Nephron (organoid): ENCODE data around the gene COG2.

Experiments
- H3K27ac Mint-ChIP-seq, 3 experiments: 2 replicates each; pipeline ENCODE4 v1.8.0; 2020; ENCODE audit warnings: mixed read lengths in 3 of 3, mild to moderate bottlenecking in 2 of 3, moderate library complexity in 1 of 3
- H3K27me3 Mint-ChIP-seq: 2 replicates; pipeline ENCODE4 v1.8.0; 2021; ENCODE audit warnings: low read depth, mild to moderate bottlenecking, moderate library complexity, mixed read lengths
- H3K36me3 Mint-ChIP-seq: 2 replicates; pipeline ENCODE4 v1.8.0; 2020; ENCODE audit warnings: low read depth, mixed read lengths
- H3K4me1 Mint-ChIP-seq: 2 replicates; pipeline ENCODE4 v1.8.0; 2020; ENCODE audit warnings: mixed read lengths
- H3K4me3 Mint-ChIP-seq, 3 experiments: 2 replicates each; pipeline ENCODE4 v1.8.0; 2020; ENCODE audit warnings: mild to moderate bottlenecking in 3 of 3, mixed read lengths in 3 of 3, moderate library complexity in 2 of 3
- H3K9me3 Mint-ChIP-seq: 2 replicates; pipeline ENCODE4 v1.8.0; 2020; ENCODE audit warnings: mixed read lengths
- TF ChIP-seq, protein P1 (sequence below), 3 experiments: fragments of 200-600 bp; sonication (generic); IDR thresholded peaks; one replicate each; pipeline ENCODE4 v1.5.0; 2021; ENCODE audit warnings: antibody characterized with exemption in 3 of 3; ENCODE audit not compliant: unreplicated experiment in 3 of 3

Gene COG2

DNA sequence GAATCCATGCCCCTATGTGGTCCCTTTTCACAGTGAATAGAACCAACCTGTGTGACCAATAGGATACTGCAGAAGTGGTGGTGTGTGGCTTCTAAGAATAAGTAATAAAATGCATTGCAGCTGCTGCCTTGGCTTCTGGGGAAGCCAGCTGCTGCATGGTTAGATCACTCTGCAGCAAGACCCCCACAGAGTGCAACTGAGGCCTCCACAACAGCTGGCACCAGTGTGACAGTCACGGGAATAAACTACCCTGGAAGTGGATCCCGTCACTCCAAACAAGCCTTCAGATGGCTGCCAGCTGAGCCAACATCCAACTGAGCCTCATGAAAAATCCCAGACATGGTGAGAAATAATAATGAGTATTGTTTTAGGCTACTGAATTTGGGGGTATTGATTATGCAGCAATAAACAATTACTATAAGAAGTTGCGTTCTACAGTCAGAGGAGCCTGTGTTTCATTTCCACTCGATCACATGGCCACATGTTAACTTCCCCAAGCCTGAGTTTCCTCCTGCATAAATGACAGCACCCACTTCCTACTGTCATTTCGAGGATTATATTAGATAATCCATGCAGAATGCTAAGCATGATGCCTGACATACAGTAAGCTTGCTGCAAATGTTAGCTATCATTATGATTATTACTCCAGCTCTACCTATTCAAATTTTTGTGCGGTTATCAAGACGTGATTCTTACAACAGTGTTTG, 20.8 kb upstream of the COG2 start:
- peak overlapping the region; percentile 66 to 81 (median 77) for H3K27ac Mint-ChIP-seq
- peak overlapping the region in 1 of 3 experiments; percentile 44 for H3K4me3 Mint-ChIP-seq
- H3K27me3 Mint-ChIP-seq: no peaks in the 10 kb centered on the region
- no peaks in the 10 kb centered on the region for H3K36me3 Mint-ChIP-seq
- H3K4me1 Mint-ChIP-seq: peaks cover 40% of the 10 kb centered on the region
- no peaks in the 10 kb centered on the region for H3K9me3 Mint-ChIP-seq
- TF ChIP-seq, protein P1, sequence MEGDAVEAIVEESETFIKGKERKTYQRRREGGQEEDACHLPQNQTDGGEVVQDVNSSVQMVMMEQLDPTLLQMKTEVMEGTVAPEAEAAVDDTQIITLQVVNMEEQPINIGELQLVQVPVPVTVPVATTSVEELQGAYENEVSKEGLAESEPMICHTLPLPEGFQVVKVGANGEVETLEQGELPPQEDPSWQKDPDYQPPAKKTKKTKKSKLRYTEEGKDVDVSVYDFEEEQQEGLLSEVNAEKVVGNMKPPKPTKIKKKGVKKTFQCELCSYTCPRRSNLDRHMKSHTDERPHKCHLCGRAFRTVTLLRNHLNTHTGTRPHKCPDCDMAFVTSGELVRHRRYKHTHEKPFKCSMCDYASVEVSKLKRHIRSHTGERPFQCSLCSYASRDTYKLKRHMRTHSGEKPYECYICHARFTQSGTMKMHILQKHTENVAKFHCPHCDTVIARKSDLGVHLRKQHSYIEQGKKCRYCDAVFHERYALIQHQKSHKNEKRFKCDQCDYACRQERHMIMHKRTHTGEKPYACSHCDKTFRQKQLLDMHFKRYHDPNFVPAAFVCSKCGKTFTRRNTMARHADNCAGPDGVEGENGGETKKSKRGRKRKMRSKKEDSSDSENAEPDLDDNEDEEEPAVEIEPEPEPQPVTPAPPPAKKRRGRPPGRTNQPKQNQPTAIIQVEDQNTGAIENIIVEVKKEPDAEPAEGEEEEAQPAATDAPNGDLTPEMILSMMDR (IDR thresholded peaks at IDR 0.05; ENCODE audit: unreplicated experiment in 3 of 3): no peak

DNA sequence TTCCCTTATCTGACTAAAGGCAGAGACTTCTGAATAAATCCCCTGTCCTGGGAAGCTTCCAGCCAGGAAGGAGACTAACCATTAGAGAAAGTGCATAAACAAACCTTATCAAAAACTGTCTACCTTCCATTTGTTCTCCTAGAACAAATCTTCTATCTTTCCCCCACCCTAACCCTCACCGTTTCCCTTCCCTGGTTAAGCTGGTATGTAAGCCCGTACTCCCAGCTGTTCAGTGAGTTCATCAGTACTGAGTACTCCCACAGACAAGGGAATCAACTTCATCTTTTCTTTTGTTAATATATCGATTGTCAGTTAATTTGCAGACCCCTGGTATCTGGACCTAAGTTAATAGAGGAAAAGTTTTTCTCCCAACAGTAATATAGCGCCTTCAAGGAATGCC, 20.1 kb upstream of the COG2 start:
- H3K27ac Mint-ChIP-seq: peak overlapping the region; percentile 66 to 81 (median 77)
- H3K36me3 Mint-ChIP-seq: no peaks in the 10 kb centered on the region
- H3K4me3 Mint-ChIP-seq: no peak overlapping the region
- H3K4me1 Mint-ChIP-seq: peaks cover 40% of the 10 kb centered on the region
- H3K27me3 Mint-ChIP-seq: no peaks in the 10 kb centered on the region
- TF ChIP-seq, protein P1 (IDR thresholded peaks at IDR 0.05; ENCODE audit: unreplicated experiment in 3 of 3): no peak
- no peaks in the 10 kb centered on the region for H3K9me3 Mint-ChIP-seq

DNA sequence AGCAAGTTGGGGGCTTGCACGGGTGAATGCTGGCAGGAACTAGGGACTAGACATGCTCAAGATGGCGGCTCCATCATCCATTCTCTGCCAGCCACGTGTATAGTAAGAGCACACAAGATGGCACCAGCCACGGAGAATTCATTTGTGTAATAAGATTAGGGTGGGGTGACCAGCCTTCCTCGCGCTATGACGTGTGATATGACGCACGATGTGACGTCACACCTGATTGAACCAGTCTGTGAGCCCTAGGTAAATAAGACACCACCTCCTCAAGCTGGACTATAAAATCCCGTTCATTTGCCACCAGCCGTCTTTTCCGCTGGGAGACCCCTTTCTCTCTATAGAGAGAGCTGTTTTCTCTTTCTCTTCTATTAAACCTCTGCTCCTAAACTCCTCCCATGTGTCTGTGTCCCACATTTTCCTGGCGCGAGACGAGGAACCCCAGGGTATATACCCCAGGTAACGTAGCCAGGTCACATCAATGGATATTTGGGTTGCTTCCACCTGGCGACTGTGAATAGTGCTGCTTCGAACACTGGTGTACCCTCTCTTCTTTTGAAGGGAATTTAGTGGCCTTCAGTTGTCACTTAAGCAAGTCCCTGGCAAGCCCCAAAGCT, 18.1 kb upstream of the COG2 start:
- H3K4me3 Mint-ChIP-seq: no peak overlapping the region
- TF ChIP-seq, protein P1 (IDR thresholded peaks at IDR 0.05; ENCODE audit: unreplicated experiment in 3 of 3): no peak
- H3K9me3 Mint-ChIP-seq: no peaks in the 10 kb centered on the region
- H3K27ac Mint-ChIP-seq: no peak overlapping the region
- H3K36me3 Mint-ChIP-seq: no peaks in the 10 kb centered on the region
- H3K27me3 Mint-ChIP-seq: no peaks in the 10 kb centered on the region
- peaks cover 32% of the 10 kb centered on the region for H3K4me1 Mint-ChIP-seq

DNA sequence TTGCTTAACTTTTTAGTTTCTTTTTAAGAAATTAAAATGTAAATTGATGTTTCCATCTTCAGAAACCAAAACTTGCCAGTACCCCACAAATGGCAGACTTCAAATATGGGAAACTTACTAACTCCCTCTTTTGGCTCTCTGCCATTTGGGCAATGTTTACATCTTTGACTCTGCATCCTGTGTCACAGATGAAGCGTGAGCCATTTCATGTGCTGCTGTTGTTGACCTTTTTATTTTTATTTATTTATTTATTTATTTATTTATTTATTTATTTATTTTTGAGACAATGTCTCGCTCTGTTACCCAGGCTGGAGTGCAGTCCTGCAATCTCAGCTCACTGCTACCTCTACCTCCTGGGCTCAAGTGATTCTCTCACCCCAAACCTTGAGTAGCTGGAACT, 16.0 kb upstream of the COG2 start:
- no peak overlapping the region for H3K27ac Mint-ChIP-seq

DNA sequence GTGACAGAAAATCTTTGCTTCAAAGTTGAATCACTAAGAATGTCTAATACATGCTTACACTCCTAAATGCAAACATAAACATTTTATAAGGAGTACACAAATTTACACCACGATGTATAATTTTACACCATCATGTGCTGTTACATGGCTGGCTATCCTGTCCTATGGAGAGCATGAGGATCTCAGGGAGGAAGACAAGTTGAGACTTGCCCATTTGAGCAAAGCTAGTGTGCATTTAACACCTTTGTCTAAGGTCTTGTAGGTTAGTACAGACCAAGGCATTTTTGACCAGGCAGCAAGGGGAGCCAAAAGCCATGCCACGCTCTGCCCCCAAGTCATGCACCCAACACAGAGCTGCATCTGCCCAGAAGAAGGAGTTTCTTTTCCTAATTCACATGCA, 14.5 kb upstream of the COG2 start:
- H3K36me3 Mint-ChIP-seq: no peaks in the 10 kb centered on the region
- no peak overlapping the region for H3K27ac Mint-ChIP-seq
- H3K4me1 Mint-ChIP-seq: peaks cover 2% of the 10 kb centered on the region
- TF ChIP-seq, protein P1 (IDR thresholded peaks at IDR 0.05; ENCODE audit: unreplicated experiment in 3 of 3): no peak
- no peaks in the 10 kb centered on the region for H3K9me3 Mint-ChIP-seq
- H3K27me3 Mint-ChIP-seq: no peaks in the 10 kb centered on the region
- H3K4me3 Mint-ChIP-seq: no peak overlapping the region

More for the DNA sequence above, 16.0 kb upstream of the COG2 start:
- H3K4me3 Mint-ChIP-seq: no peak overlapping the region
- no peaks in the 10 kb centered on the region for H3K27me3 Mint-ChIP-seq
- no peaks in the 10 kb centered on the region for H3K9me3 Mint-ChIP-seq
- TF ChIP-seq, protein P1 (IDR thresholded peaks at IDR 0.05; ENCODE audit: unreplicated experiment in 3 of 3): no peak
- H3K4me1 Mint-ChIP-seq: peaks cover 17% of the 10 kb centered on the region
- no peaks in the 10 kb centered on the region for H3K36me3 Mint-ChIP-seq

DNA sequence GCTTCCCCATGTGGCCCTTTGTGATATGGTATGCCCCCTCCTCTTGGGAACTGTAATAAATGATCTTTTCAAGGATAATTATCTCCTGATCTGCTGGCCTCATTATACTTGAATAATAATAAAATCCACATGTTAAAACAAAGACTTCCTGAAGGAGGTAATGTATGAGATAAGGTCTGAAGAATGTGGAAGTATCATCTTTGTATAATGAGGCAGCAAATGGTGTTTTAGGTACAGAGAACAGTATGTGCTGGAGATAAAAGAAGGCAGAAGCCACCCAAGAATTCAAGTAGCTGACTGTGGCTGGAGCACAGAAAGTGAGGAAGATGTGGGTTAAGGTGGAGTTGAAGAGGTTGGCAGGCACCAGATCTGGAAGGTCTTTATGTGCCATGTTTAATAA, 12.8 kb upstream of the COG2 start:
- H3K4me3 Mint-ChIP-seq: no peak overlapping the region
- H3K4me1 Mint-ChIP-seq: no peaks in the 10 kb centered on the region
- TF ChIP-seq, protein P1 (IDR thresholded peaks at IDR 0.05; ENCODE audit: unreplicated experiment in 3 of 3): no peak
- H3K27ac Mint-ChIP-seq: no peak overlapping the region
- no peaks in the 10 kb centered on the region for H3K27me3 Mint-ChIP-seq
- H3K9me3 Mint-ChIP-seq: no peaks in the 10 kb centered on the region
- H3K36me3 Mint-ChIP-seq: no peaks in the 10 kb centered on the region
